HG03521 (cell line): ENCODE measurements around the gene GPR150.

Experiments
- ATAC-seq: cut with Tn5 transposase; IDR thresholded peaks from one replicate; pipeline ENCODE4 v1.9.1; 2021; ENCODE audit warnings: mild to moderate bottlenecking, moderate library complexity; ENCODE audit not compliant: unreplicated experiment

Gene GPR150

GRCh38 chr5:95620030-95620869 is at the start of gene GPR150:
TSS of gene GPR150 (plus strand) at chr5:95620087. CDS start at chr5:95620276, 189 bp downstream.
- peak; percentile 70 for ATAC-seq

DNA sequence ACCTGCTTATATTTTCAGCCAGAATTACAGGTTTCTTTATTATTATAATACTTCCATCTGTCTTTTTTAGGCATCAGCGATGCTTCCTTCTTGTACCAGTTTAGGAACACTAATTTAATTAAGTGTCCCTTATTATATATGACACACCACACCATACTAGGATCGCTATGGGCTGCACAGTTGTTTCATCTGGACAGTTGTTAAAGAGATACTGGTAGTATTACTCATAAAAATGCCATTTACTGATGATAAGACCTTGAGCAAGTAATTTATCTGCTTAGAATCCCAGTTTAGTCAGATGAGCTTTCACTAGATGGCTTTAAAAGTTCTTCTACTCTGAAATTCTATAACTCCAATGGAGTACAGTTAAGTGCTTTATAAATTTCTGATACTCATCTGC is 47.9 kb upstream of the GPR150 start:
- no peak for ATAC-seq

DNA sequence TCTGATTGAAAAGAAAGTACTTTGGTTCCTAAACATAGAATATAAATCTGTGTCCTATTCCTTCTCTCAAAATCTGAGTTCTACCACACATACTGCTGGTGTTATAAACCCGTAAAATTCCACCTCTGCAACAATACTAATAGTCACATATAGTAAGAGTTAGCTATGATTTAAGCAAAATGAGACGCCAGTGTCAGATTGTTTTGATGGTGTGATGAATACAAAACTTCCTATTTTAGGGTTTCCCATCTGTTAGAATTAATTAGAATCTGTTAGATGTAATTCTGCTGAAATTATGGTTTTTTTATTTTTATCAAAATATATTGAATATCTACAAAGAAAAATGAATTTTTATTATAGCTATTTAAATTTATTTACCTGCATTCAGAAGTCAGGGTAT is 38.3 kb upstream of the GPR150 start:
- ATAC-seq, result no peak

DNA sequence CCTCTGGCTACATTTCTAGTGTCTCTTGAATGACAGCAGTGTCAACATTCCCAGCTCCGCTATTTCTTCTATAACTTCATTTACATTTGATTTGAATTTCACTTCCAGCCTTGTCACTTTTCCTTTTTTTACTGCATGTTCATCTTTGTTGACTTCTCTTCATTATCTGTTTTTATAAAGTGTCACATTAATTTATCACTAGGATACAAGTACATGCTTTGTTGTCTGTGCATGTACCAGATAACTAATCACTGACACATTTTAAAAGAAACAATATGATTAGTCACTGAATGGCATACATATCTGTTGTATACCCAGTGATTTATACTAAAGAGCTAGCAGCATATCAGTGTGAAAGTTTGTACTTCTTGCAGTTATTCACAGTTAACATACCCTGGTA is 35.9 kb upstream of the GPR150 start:
- ATAC-seq, result no peak

GRCh38 chr5:95590880-95591279 is 29.0 kb upstream of the GPR150 start:
- no peak for ATAC-seq

GRCh38 chr5:95591490-95591901 is 28.4 kb upstream of the GPR150 start:
- ATAC-seq, result no peak

GRCh38 chr5:95595289-95595931 is 24.5 kb upstream of the GPR150 start:
- ATAC-seq, result no peak

GRCh38 chr5:95599252-95599651 is 20.6 kb upstream of the GPR150 start:
- ATAC-seq, result no peak

DNA sequence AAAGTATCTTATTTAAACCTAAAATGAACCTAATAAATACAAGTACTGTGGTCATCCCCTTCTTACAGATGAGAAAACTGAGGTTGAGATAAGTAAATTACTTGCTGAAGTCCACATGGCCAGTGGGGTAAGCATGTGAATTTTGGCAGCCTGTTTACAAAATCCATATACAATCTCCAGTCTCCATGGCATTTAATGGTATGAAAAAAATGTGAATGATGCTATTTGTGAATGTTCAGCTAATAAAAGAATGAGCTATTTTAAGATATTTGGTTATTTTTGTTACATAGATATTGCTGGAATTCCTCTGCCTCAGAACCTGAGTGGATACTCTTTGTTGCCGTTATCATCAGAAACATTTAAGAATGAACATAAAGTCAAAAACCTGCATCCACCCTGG is 19.3 kb upstream of the GPR150 start:
- ATAC-seq, result no peak

DNA sequence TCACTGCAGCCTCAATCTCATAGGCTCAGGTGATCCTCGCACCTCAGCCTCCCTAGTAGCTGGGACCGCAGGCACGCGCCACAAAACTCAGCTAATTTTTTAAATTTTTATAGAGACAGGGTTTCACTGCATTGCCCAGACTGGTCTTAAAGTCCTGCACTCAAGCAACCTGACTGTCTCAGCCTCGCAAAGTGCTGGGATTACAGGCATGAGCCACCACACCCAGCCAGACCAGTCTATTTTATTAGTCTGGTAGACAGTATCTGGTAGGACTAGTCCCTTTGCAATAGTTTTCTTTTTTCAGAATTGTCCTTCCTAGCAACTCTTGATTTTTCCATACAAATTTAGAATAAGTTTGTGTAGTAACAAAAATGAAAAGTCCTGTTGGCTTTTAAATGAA is 14.1 kb upstream of the GPR150 start:
- ATAC-seq, result no peak

DNA sequence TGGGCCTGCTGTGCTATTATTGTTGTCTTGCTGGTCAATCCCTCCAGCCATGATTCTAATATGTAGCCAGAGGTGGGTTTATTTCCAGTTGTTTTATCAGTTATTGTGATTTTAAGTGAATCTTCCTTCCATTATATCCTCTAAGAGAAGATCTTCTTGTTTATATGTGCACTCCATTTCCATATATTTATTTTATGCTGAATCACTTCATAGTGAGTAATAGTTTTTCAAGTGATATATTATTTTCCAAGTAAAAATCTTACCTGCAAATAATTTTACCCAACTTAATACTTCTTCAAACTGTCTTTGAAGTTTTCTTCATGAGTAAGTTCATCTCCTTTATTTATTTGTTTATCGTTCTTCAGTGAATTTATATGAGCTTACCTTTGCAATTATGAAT is 13.5 kb upstream of the GPR150 start:
- no peak for ATAC-seq

- no peak for ATAC-seq
Measured at GRCh38 chr5:95609711-95610110, 10.2 kb upstream of the GPR150 start.

DNA sequence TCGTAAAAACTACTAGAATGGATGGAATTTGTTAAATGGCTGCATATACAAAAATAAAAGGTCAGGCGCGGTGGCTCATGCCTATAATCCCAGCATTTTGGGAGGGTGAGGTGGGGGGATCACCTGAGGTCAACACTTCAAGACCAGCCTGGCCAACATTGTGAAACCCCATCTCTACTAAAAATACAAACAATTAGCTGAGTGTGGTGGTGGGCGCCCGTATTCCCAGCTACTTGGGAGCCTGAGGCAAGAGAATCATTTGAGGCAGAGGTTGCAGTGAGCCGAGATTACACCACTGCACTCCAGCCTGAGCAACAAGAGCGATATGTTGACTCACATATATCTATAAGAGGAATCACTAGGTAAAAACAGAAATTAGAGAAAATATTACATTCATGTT is 9.3 kb upstream of the GPR150 start:
- no peak for ATAC-seq

- ATAC-seq, result no peak
Measured at GRCh38 chr5:95611396-95611795, 8.5 kb upstream of the GPR150 start.

GRCh38 chr5:95613514-95613913 is 6.4 kb upstream of the GPR150 start:
- no peak for ATAC-seq

DNA sequence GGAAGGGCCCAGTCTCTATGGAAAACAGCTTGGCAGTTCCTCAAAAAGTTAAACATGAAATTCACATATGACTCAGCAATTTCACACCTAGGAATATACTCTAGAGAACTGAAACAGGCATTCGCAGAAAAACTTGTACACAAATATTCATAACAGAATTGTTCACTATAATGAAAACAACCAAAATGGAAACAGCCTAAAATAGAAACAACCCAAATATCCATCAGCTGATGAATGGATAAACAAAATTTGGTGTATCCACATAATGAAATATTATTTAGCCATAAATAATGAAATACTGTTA is 4.8 kb upstream of the GPR150 start:
- no peak for ATAC-seq

DNA sequence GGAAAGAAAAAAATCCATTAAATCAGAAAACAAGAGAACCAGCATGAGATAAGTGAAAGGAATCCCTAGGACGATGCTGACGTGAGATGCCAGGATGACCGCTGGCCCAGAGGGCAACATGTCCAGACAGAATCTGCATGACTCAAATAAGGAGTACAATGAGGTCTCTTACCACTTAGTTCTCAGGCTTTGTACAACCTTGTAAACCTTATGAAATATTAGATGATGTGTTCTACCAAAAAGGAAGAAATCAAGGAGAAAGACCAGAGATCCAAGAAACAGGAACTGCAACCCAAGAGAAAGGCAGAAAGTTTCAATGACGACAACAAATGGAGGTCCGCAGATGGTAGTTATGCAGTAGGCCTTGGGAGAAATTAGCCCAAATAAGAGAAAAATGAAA is 2.8 kb upstream of the GPR150 start:
- ATAC-seq, result no peak

GRCh38 chr5:95619096-95619495 is 791 bp upstream of the GPR150 start:
- no peak for ATAC-seq

DNA sequence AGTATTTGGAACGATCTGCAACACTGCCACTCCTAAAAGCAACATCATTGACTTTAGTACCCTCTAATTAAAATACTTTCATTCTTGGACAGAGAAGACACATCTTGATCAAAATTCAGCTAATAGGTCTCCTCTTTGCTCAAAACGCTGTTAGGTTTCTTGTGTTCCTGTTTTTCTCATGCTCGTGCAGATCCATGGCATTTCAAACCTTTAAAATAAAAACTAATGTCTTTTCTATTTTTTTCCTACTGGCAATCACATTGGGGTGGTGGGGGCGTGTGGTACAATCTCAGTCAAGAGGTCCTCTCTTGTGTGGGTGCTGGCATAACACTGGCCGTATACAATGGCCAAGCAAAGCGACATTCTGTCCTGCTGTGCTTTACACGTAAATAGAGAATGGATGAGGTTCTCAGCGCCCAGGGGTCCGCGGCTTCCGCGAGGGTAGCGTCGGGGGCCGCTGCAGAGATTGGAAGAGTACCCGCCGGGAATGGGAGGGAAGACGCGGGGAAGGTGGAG is 315 bp upstream of the GPR150 start:
- no peak for ATAC-seq

- peak; percentile 40 for ATAC-seq
Measured at GRCh38 chr5:95620870-95621838, 1.3 kb downstream of the GPR150 start.
